HG03066 (cell line): ENCODE results near the gene NFIB.

ENCODE experiments used
- ATAC-seq: cut with Tn5 transposase; IDR thresholded peaks from one replicate; pipeline ENCODE4 v1.9.1; 2021; ENCODE audit warnings: low read depth; ENCODE audit not compliant: unreplicated experiment

Gene NFIB

GRCh38 chr9:14249527-14249926, 64.4 kb downstream of the NFIB start:
- ATAC-seq: no peak

- no peak for ATAC-seq
These were observed 65.8 kb downstream of the NFIB start for GRCh38 chr9:14248149-14248548.

GRCh38 chr9:14247577-14247976, 66.4 kb downstream of the NFIB start:
- no peak for ATAC-seq

- ATAC-seq: no peak
These were observed 67.0 kb downstream of the NFIB start for GRCh38 chr9:14246951-14247350.

GRCh38 chr9:14245901-14246525, 67.9 kb downstream of the NFIB start:
- no peak for ATAC-seq

- ATAC-seq: no peak
These were observed 70.4 kb downstream of the NFIB start for GRCh38 chr9:14243514-14244042.

GRCh38 chr9:14242150-14242805, 71.7 kb downstream of the NFIB start:
- no peak for ATAC-seq

- ATAC-seq: no peak
These were observed 73.4 kb downstream of the NFIB start for GRCh38 chr9:14240537-14240936.

GRCh38 chr9:14238518-14238917, 75.4 kb downstream of the NFIB start:
- no peak for ATAC-seq

GRCh38 chr9:14238079-14238478, 75.9 kb downstream of the NFIB start:
- ATAC-seq: no peak

GRCh38 chr9:14236591-14236990, 77.3 kb downstream of the NFIB start:
- no peak for ATAC-seq

- ATAC-seq: no peak
These were observed 81.8 kb downstream of the NFIB start for GRCh38 chr9:14232111-14232510.

- no peak for ATAC-seq
These were observed 82.5 kb downstream of the NFIB start for GRCh38 chr9:14231196-14231990.

GRCh38 chr9:14228602-14229001, 85.3 kb downstream of the NFIB start:
- ATAC-seq: no peak

GRCh38 chr9:14226855-14227532, 86.9 kb downstream of the NFIB start:
- no peak for ATAC-seq

GRCh38 chr9:14223081-14223480, 90.9 kb downstream of the NFIB start:
- ATAC-seq: no peak

GRCh38 chr9:14222149-14222835, 91.6 kb downstream of the NFIB start:
- ATAC-seq: no peak

- ATAC-seq: no peak
These were observed 92.4 kb downstream of the NFIB start for GRCh38 chr9:14221558-14221957.

GRCh38 chr9:14221119-14221518, 92.8 kb downstream of the NFIB start:
- no peak for ATAC-seq

- ATAC-seq: no peak
These were observed 93.7 kb downstream of the NFIB start for GRCh38 chr9:14220256-14220655.
